Measurements from ENCODE around the gene CDYL. TPM values are rescaled to one million over a fixed set of nuclear protein-coding genes. Genes with fewer than 3 reads are reported as not detected.

Gene CDYL
- total RNA-seq, 1 donor from 2014 or later, result 46.1 TPM

DNA sequence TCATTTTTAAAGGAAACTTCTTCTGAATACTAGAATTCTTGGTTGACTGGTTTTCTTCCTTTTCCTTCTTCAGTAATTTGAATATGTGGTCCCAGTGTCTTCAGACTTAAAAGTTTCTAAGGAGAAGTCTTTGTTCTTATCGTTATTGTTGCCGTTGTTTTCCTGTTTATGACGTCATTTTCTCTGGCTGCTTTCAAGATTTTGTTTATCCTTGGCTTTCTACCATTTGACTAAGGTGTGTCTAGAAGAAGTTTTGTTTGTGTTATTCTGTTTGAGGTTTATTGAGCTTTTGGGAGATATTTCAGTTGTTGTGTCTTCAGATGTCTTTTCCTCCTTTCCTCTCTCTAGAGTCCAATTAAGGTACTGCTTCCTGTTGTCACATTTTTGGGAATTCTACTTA lies 24.5 kb downstream of the CDYL start:
- FAIRE-seq, result no peak

GRCh38 chr6:4801491-4802110 lies 25.4 kb downstream of the CDYL start:
- no peak overlapping the region for H3K4me3 ChIP-seq (ENCODE audit: low read depth, low read length)
- no peak for TF ChIP-seq CTCF (IDR thresholded peaks at IDR 0.05; ENCODE audit: insufficient read depth, low read length, severe bottlenecking)
- no peaks in the 10 kb centered on the region for H3K27me3 ChIP-seq (ENCODE audit: control insufficient read depth, insufficient read depth, low read length)
- FAIRE-seq (no peak), DNase-seq (ENCODE audit: low read depth) (no peak)
- no peaks in the 10 kb centered on the region for H3K36me3 ChIP-seq (ENCODE audit: control insufficient read depth, insufficient read depth, low read length)

More for the DNA sequence above, 24.5 kb downstream of the CDYL start:
- Histone ChIP-seq H3K27me3 (ENCODE audit: control insufficient read depth, insufficient read depth, low read length) (no peaks in the 10 kb centered on the region), H3K36me3 (ENCODE audit: control insufficient read depth, insufficient read depth, low read length) (no peaks in the 10 kb centered on the region), H3K4me3 (ENCODE audit: low read depth, low read length) (no peak overlapping the region)
- no peak for DNase-seq (ENCODE audit: low read depth)
- no peak for TF ChIP-seq CTCF (IDR thresholded peaks at IDR 0.05; ENCODE audit: insufficient read depth, low read length, severe bottlenecking)

DNA sequence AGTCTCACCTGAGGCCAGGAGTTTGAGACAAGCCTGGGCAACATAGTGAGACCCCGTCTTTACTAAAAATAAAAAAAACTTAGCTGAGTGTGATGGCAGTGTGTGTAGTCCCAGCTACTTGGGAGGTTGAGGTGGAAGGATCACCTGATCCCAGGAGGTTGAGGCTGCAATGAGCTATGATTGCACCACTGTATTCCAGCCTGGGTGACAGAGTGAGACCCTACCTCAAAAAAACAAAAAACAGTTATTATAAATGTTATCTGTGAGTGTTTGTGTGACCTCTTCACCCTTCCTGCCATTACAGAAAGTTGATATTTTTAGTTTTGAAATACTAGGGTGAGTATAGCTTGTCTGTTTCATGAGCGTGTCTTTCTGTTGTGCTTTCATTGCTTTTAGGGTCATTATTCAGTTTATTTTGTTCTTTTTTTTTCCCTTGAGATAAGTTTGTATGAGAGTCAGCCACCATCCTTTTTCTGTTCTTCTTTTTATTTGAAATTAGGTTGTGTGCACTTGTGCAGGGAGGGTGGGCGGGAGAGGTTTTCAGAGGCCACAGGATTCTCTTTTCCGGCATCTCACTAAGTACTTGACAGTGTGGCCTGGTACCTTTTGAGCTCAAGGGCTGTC lies 26.2 kb downstream of the CDYL start:
- H3K27me3 ChIP-seq (ENCODE audit: control insufficient read depth, insufficient read depth, low read length), result no peaks in the 10 kb centered on the region
- FAIRE-seq (no peak), DNase-seq (ENCODE audit: low read depth) (no peak)
- H3K36me3 ChIP-seq (ENCODE audit: control insufficient read depth, insufficient read depth, low read length), result no peaks in the 10 kb centered on the region
- H3K4me3 ChIP-seq (ENCODE audit: low read depth, low read length), result no peak overlapping the region
- TF ChIP-seq CTCF (IDR thresholded peaks at IDR 0.05; ENCODE audit: insufficient read depth, low read length, severe bottlenecking), result no peak

DNA sequence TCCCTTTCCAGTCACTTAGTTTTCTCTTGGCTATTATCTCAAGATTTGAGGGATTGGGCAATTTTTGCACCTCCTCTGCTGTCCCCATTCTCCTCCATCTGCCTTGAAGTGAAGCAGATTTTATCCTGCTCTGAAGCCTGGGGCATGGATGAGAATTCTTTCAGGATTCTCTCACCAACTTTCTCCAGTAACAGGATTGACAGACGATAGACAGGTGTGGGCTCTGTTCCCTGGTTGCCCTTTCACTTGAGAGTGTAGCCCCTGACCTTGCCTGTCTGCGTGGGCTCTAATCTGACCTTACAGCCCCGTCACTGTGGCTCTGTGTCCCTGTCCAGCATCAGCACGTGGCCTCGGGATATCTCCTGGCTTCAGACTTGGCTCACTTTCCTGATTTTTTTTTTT lies 27.1 kb downstream of the CDYL start:
- TF ChIP-seq CTCF (IDR thresholded peaks at IDR 0.05; ENCODE audit: insufficient read depth, low read length, severe bottlenecking), result no peak
- Histone ChIP-seq H3K27me3 (ENCODE audit: control insufficient read depth, insufficient read depth, low read length) (no peaks in the 10 kb centered on the region), H3K4me3 (ENCODE audit: low read depth, low read length) (no peak overlapping the region), H3K36me3 (ENCODE audit: control insufficient read depth, insufficient read depth, low read length) (no peaks in the 10 kb centered on the region)
- FAIRE-seq, result no peak
- no peak for DNase-seq (ENCODE audit: low read depth)

GRCh38 chr6:4804095-4804494 lies 27.9 kb downstream of the CDYL start:
- H3K36me3 ChIP-seq (ENCODE audit: control insufficient read depth, insufficient read depth, low read length), result no peaks in the 10 kb centered on the region
- FAIRE-seq (peak; percentile 50), DNase-seq (ENCODE audit: low read depth) (peak; percentile 73)
- TF ChIP-seq CTCF (IDR thresholded peaks at IDR 0.05; ENCODE audit: insufficient read depth, low read length, severe bottlenecking), result no peak
- no peak overlapping the region for H3K4me3 ChIP-seq (ENCODE audit: low read depth, low read length)
- H3K27me3 ChIP-seq (ENCODE audit: control insufficient read depth, insufficient read depth, low read length), result no peaks in the 10 kb centered on the region
